ENCODE results near the gene INSYN2B.

- no peak for TF ChIP-seq POLR2A (IDR thresholded peaks at IDR 0.05)
- TF ChIP-seq, protein P1, sequence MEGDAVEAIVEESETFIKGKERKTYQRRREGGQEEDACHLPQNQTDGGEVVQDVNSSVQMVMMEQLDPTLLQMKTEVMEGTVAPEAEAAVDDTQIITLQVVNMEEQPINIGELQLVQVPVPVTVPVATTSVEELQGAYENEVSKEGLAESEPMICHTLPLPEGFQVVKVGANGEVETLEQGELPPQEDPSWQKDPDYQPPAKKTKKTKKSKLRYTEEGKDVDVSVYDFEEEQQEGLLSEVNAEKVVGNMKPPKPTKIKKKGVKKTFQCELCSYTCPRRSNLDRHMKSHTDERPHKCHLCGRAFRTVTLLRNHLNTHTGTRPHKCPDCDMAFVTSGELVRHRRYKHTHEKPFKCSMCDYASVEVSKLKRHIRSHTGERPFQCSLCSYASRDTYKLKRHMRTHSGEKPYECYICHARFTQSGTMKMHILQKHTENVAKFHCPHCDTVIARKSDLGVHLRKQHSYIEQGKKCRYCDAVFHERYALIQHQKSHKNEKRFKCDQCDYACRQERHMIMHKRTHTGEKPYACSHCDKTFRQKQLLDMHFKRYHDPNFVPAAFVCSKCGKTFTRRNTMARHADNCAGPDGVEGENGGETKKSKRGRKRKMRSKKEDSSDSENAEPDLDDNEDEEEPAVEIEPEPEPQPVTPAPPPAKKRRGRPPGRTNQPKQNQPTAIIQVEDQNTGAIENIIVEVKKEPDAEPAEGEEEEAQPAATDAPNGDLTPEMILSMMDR (IDR thresholded peaks at IDR 0.05) = no peak
Observed at GRCh38 chr5:169886033-169886432, 94.3 kb downstream of the INSYN2B start.

Data from gastroesophageal sphincter (tissue), 3 donors.